IPS-20b (cell line): ENCODE results near the gene HCN2.

ENCODE experiments used
- H3K27ac ChIP-seq: one replicate; pipeline ENCODE4 v1.5.1; 2013; ENCODE audit warnings: low read length
- H3K27me3 ChIP-seq: 2 replicates; pipeline ENCODE4 v1.6.1; 2013; ENCODE audit warnings: mild to moderate bottlenecking, low read length, inconsistent platforms; ENCODE audit not compliant: insufficient read depth
- H3K36me3 ChIP-seq: 2 replicates; pipeline ENCODE4 v1.6.1; 2013; ENCODE audit warnings: low read depth, mild to moderate bottlenecking, inconsistent platforms, low read length, moderate library complexity; ENCODE audit not compliant: insufficient read depth
- H3K4me1 ChIP-seq: 2 replicates; pipeline ENCODE4 v1.6.1; 2013; ENCODE audit warnings: mild to moderate bottlenecking, control low read depth, inconsistent platforms, low read length, moderate library complexity; ENCODE audit not compliant: insufficient read depth
- H3K4me3 ChIP-seq: 2 replicates; pipeline ENCODE4 v1.5.1; 2013; ENCODE audit warnings: mild to moderate bottlenecking, low read length, inconsistent platforms
- H3K9ac ChIP-seq: 2 replicates; pipeline ENCODE4 v1.6.1; 2013; ENCODE audit warnings: low read depth, mild to moderate bottlenecking, inconsistent platforms, low read length, moderate library complexity
- H3K9me3 ChIP-seq: 2 replicates; pipeline ENCODE4 v1.6.1; 2013; ENCODE audit warnings: mild to moderate bottlenecking, low read depth, low read length, inconsistent platforms; ENCODE audit not compliant: insufficient read depth

The HCN2 gene

GRCh38 chr19:642767-643727 lies 53.4 kb downstream of the HCN2 start:
- no peaks in the 10 kb centered on the region for H3K4me1 ChIP-seq
- H3K27ac ChIP-seq, result no peak overlapping the region
- H3K9ac ChIP-seq, result no peak overlapping the region
- H3K4me3 ChIP-seq, result no peak overlapping the region
- H3K36me3 ChIP-seq, result peaks cover 12% of the 10 kb centered on the region
- no peaks in the 10 kb centered on the region for H3K9me3 ChIP-seq
- H3K27me3 ChIP-seq, result peaks cover 14% of the 10 kb centered on the region

- no peak overlapping the region for H3K4me3 ChIP-seq
- no peaks in the 10 kb centered on the region for H3K9me3 ChIP-seq
- no peaks in the 10 kb centered on the region for H3K4me1 ChIP-seq
- H3K36me3 ChIP-seq, result peaks cover 16% of the 10 kb centered on the region
- no peak overlapping the region for H3K9ac ChIP-seq
- no peak overlapping the region for H3K27ac ChIP-seq
- H3K27me3 ChIP-seq, result peaks cover 7% of the 10 kb centered on the region
Observed at GRCh38 chr19:643736-644135, 54.1 kb downstream of the HCN2 start.

- H3K27ac ChIP-seq, result no peak overlapping the region
- peaks cover 21% of the 10 kb centered on the region for H3K36me3 ChIP-seq
Observed at GRCh38 chr19:644363-644762, 54.7 kb downstream of the HCN2 start.

GRCh38 chr19:644789-645188 lies 55.1 kb downstream of the HCN2 start:
- no peak overlapping the region for H3K9ac ChIP-seq
- H3K36me3 ChIP-seq, result peaks cover 24% of the 10 kb centered on the region

More at GRCh38 chr19:644363-644762, 54.7 kb downstream of the HCN2 start:
- no peaks in the 10 kb centered on the region for H3K4me1 ChIP-seq
- no peak overlapping the region for H3K4me3 ChIP-seq
- H3K27me3 ChIP-seq, result peaks cover under 1% of the 10 kb centered on the region; the same call in 1 of the 2 replicates
- H3K9me3 ChIP-seq, result no peaks in the 10 kb centered on the region
- no peak overlapping the region for H3K9ac ChIP-seq

GRCh38 chr19:645912-646778 lies 56.5 kb downstream of the HCN2 start:
- Histone ChIP-seq H3K27me3 (no peaks in the 10 kb centered on the region), H3K9ac (no peak overlapping the region), H3K4me3 (no peak overlapping the region), H3K9me3 (no peaks in the 10 kb centered on the region), H3K36me3 (peaks cover 30% of the 10 kb centered on the region), H3K4me1 (no peaks in the 10 kb centered on the region), H3K27ac (no peak overlapping the region)

More at GRCh38 chr19:644789-645188, 55.1 kb downstream of the HCN2 start:
- H3K4me1 ChIP-seq, result no peaks in the 10 kb centered on the region
- H3K27me3 ChIP-seq, result no peaks in the 10 kb centered on the region
- no peak overlapping the region for H3K4me3 ChIP-seq
- no peak overlapping the region for H3K27ac ChIP-seq
- H3K9me3 ChIP-seq, result no peaks in the 10 kb centered on the region

- Histone ChIP-seq H3K4me3 (no peak overlapping the region), H3K4me1 (no peaks in the 10 kb centered on the region), H3K27ac (no peak overlapping the region), H3K9me3 (no peaks in the 10 kb centered on the region), H3K36me3 (peaks cover 35% of the 10 kb centered on the region), H3K27me3 (no peaks in the 10 kb centered on the region), H3K9ac (no peak overlapping the region)
Observed at GRCh38 chr19:646779-647565, 57.3 kb downstream of the HCN2 start.

- Histone ChIP-seq H3K9me3 (no peaks in the 10 kb centered on the region), H3K27ac (no peak overlapping the region), H3K36me3 (peaks cover 35% of the 10 kb centered on the region), H3K4me1 (no peaks in the 10 kb centered on the region), H3K9ac (no peak overlapping the region), H3K27me3 (no peaks in the 10 kb centered on the region), H3K4me3 (no peak overlapping the region)
Observed at GRCh38 chr19:647566-648284, 58.0 kb downstream of the HCN2 start.

- no peaks in the 10 kb centered on the region for H3K9me3 ChIP-seq
- no peak overlapping the region for H3K4me3 ChIP-seq
- no peak overlapping the region for H3K27ac ChIP-seq
- no peaks in the 10 kb centered on the region for H3K27me3 ChIP-seq
- no peak overlapping the region for H3K9ac ChIP-seq
- H3K4me1 ChIP-seq, result no peaks in the 10 kb centered on the region
- peaks cover 35% of the 10 kb centered on the region for H3K36me3 ChIP-seq
Observed at GRCh38 chr19:648305-648704, 58.6 kb downstream of the HCN2 start.

GRCh38 chr19:648904-649801 lies 59.5 kb downstream of the HCN2 start:
- Histone ChIP-seq H3K36me3 (peaks cover 41% of the 10 kb centered on the region), H3K27me3 (no peaks in the 10 kb centered on the region)

GRCh38 chr19:650121-650520 lies 60.4 kb downstream of the HCN2 start:
- Histone ChIP-seq H3K4me1 (no peaks in the 10 kb centered on the region), H3K4me3 (no peak overlapping the region), H3K27ac (no peak overlapping the region), H3K9me3 (no peaks in the 10 kb centered on the region), H3K9ac (no peak overlapping the region), H3K27me3 (no peaks in the 10 kb centered on the region), H3K36me3 (peaks cover 41% of the 10 kb centered on the region)

More at GRCh38 chr19:648904-649801, 59.5 kb downstream of the HCN2 start:
- Histone ChIP-seq H3K4me3 (no peak overlapping the region), H3K9me3 (no peaks in the 10 kb centered on the region), H3K9ac (no peak overlapping the region), H3K27ac (no peak overlapping the region), H3K4me1 (no peaks in the 10 kb centered on the region)
